Astrocyte of the spinal cord (primary cell): Measurements from ENCODE around the gene PXK.

Experiments used
- DNase-seq: peaks from one replicate; pipeline ENCODE4 v3.0.0; 2011; ENCODE audit warnings: low read depth, low spot score
- H3K4me3 ChIP-seq: 2 replicates; pipeline ENCODE4 v1.5.1; 2011; ENCODE audit warnings: low read depth, mild to moderate bottlenecking, low read length, moderate library complexity
- CTCF ChIP-seq: IDR thresholded peaks from 2 replicates; pipeline ENCODE4 v1.5.1; 2012; ENCODE audit warnings: low read depth, mild to moderate bottlenecking, low read length, inconsistent platforms
- in situ Hi-C: cut with HindIII; loops from 2 replicates; pipeline ENCODE4 v1.10.0; 2017; ENCODE audit warnings: low sequenced_read_pairs

The PXK gene

GRCh38 chr3:58353722-58354553 is 21.2 kb downstream of the PXK start:
- TF ChIP-seq CTCF = no peak
- in situ Hi-C loops = no loop called here
- DNase-seq = no peak
- H3K4me3 ChIP-seq = no peak overlapping the region

GRCh38 chr3:58355179-58355578 is 22.5 kb downstream of the PXK start:
- in situ Hi-C loops = no loop called here
- DNase-seq = no peak
- no peak overlapping the region for H3K4me3 ChIP-seq

GRCh38 chr3:58356054-58356453 is 23.4 kb downstream of the PXK start:
- no peak for DNase-seq
- in situ Hi-C loops = no loop called here
- TF ChIP-seq CTCF = no peak
- no peak overlapping the region for H3K4me3 ChIP-seq

More at GRCh38 chr3:58355179-58355578, 22.5 kb downstream of the PXK start:
- no peak for TF ChIP-seq CTCF

GRCh38 chr3:58357402-58357801 is 24.7 kb downstream of the PXK start:
- H3K4me3 ChIP-seq = no peak overlapping the region
- in situ Hi-C loops = no loop called here
- TF ChIP-seq CTCF = no peak
- no peak for DNase-seq

GRCh38 chr3:58358092-58358491 is 25.4 kb downstream of the PXK start:
- no peak for TF ChIP-seq CTCF
- H3K4me3 ChIP-seq = no peak overlapping the region
- in situ Hi-C loops = no loop called here
- no peak for DNase-seq

- TF ChIP-seq CTCF = no peak
- no peak overlapping the region for H3K4me3 ChIP-seq
- no peak for DNase-seq
- in situ Hi-C loops = no loop called here
These were observed 26.1 kb downstream of the PXK start for GRCh38 chr3:58358808-58359207.
